Fibroblast of the aortic adventitia (primary cell): ENCODE measurements around the gene EEF1AKMT3. TPM values are rescaled to one million over a fixed set of nuclear protein-coding genes. Genes with fewer than 3 reads are reported as not detected.
A peak's percentile ranks its signal among the peaks of the same experiment; 100 is the strongest.

ENCODE experiments used
- DNase-seq: peaks from one replicate; pipeline ENCODE4 v3.0.0-alpha.2; 2010; ENCODE audit warnings: low read depth
- H3K4me3 ChIP-seq: 2 replicates; pipeline ENCODE4 v1.5.1; 2011; ENCODE audit warnings: low read depth, mild to moderate bottlenecking, control low read depth, low read length, moderate library complexity
- CTCF ChIP-seq: IDR thresholded peaks from 2 replicates; pipeline ENCODE4 v1.5.1; 2011; ENCODE audit warnings: mild to moderate bottlenecking, low read length, control low read depth, inconsistent platforms; ENCODE audit not compliant: insufficient read depth
- total RNA-seq: library from RNA; depleted of rRNA; stranded (reverse); fragments of >200 nt; gene quantifications from 2 replicates; pipeline ENCODE4 v1.2.3, GENCODE V29; 2012; ENCODE audit warnings: low replicate concordance

EEF1AKMT3 gene
- total RNA-seq, 1 donor: 6.6 TPM

- no peak overlapping the region for H3K4me3 ChIP-seq
- DNase-seq: no peak
- TF ChIP-seq CTCF: no peak
Measured at GRCh38 chr12:57740656-57741412, 31.6 kb upstream of the EEF1AKMT3 start.

GRCh38 chr12:57741413-57741789, 31.0 kb upstream of the EEF1AKMT3 start:
- no peak for DNase-seq
- no peak for TF ChIP-seq CTCF
- no peak overlapping the region for H3K4me3 ChIP-seq

GRCh38 chr12:57741844-57742738, 30.3 kb upstream of the EEF1AKMT3 start:
- TF ChIP-seq CTCF: no peak
- DNase-seq: no peak
- no peak overlapping the region for H3K4me3 ChIP-seq

- DNase-seq: no peak
- no peak overlapping the region for H3K4me3 ChIP-seq
- TF ChIP-seq CTCF: no peak
Measured at GRCh38 chr12:57743769-57744168, 28.6 kb upstream of the EEF1AKMT3 start.

GRCh38 chr12:57744194-57744776, 28.1 kb upstream of the EEF1AKMT3 start:
- DNase-seq: peak; percentile 90
- H3K4me3 ChIP-seq: peak overlapping the region; percentile 94
- no peak for TF ChIP-seq CTCF

GRCh38 chr12:57744777-57745484, 27.5 kb upstream of the EEF1AKMT3 start, which contains the start of gene TSPAN31:
Gene TSPAN31 (plus strand): TSS chr12:57745039. CDS start chr12:57745155, 116 bp downstream.
- DNase-seq: peak; percentile 99
- H3K4me3 ChIP-seq: peak within 1 kb of the TSS; percentile 94
- no peak for TF ChIP-seq CTCF
